Measurements from ENCODE around the gene DPPA3. TPM values are rescaled to one million over a fixed set of nuclear protein-coding genes. Genes with fewer than 3 reads are reported as not detected.
"Not testable (repeated sequence)": the region's sequence is repeated elsewhere in the genome, so short reads cannot be mapped to it uniquely, and the experiment has no call there.

Gene DPPA3
- total RNA-seq, 4 donors from 2014 or later, result not detected

DNA sequence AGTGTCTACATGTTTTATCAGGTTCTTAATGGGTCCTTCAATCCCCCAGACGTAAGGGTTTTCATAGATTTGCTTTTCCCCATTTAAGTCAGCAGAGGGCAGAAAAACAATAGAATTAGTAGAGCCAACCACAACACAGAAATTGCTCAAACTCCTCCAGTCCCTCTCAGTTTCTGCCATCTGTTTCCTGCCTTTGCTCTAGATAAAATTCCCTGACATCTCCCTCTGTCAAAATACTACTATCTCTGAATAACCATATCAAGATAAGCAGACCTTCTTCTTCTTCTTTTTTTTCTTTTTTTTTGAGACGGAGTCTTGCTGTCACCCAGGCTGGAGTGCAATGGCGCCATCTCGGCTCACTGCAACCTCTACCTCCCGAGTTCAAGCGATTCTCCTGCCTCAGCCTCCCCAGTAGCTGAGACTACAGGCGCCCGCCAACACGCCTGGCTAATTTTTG, 33.8 kb upstream of the DPPA3 start:
- H3K4me3 ChIP-seq (replicated peaks in 1 of 3); H3K9me3 ChIP-seq; H3K27ac ChIP-seq; intact Hi-C loops (cut with DNase I); H3K36me3 ChIP-seq; H3K4me1 ChIP-seq; H3K27me3 ChIP-seq; DNase-seq: not testable (repeated sequence)
- TF ChIP-seq, protein P1, sequence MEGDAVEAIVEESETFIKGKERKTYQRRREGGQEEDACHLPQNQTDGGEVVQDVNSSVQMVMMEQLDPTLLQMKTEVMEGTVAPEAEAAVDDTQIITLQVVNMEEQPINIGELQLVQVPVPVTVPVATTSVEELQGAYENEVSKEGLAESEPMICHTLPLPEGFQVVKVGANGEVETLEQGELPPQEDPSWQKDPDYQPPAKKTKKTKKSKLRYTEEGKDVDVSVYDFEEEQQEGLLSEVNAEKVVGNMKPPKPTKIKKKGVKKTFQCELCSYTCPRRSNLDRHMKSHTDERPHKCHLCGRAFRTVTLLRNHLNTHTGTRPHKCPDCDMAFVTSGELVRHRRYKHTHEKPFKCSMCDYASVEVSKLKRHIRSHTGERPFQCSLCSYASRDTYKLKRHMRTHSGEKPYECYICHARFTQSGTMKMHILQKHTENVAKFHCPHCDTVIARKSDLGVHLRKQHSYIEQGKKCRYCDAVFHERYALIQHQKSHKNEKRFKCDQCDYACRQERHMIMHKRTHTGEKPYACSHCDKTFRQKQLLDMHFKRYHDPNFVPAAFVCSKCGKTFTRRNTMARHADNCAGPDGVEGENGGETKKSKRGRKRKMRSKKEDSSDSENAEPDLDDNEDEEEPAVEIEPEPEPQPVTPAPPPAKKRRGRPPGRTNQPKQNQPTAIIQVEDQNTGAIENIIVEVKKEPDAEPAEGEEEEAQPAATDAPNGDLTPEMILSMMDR (IDR thresholded peaks at IDR 0.05), result peak in 2 of 6 experiments; percentile 16 to 24
- WGBS, 2 donors, result 45 to 47% methylated on average over 9 of the region's 9 CpGs

DNA sequence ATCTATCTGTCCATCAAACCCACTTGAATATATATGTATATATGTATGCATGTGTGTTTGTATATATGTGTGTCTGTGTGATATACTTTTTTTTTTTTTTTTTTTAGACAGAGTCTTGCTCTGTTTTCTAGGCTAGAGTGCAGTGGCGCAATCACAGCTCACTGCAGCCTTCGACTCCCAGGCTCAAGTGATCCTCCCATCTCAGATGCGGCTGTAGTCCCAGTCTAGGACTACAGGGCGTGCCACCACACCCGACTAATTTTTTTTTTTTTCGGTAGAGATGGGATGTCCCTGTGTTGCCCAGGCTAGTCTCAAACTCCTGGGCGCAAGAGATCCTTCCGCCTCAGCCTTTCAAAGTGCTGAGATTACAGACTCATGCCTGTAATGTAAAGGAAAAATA, 32.5 kb upstream of the DPPA3 start:
- no peak for TF ChIP-seq POLR2A (IDR thresholded peaks at IDR 0.05)
- TF ChIP-seq, protein P1 (IDR thresholded peaks at IDR 0.05), result no peak
- DNase-seq, result no peak
- H3K4me1 ChIP-seq, result no peaks in the 10 kb centered on the region
- H3K4me3 ChIP-seq (replicated peaks in 1 of 3), result no peak overlapping the region
- no peaks in the 10 kb centered on the region for H3K27me3 ChIP-seq
- no peaks in the 10 kb centered on the region for H3K9me3 ChIP-seq
- WGBS, 2 donors, result 75 to 80% methylated on average over 8 of the region's 8 CpGs
- no peaks in the 10 kb centered on the region for H3K36me3 ChIP-seq
- no peak overlapping the region for H3K27ac ChIP-seq
- intact Hi-C loops (cut with DNase I), result no loop called here

DNA sequence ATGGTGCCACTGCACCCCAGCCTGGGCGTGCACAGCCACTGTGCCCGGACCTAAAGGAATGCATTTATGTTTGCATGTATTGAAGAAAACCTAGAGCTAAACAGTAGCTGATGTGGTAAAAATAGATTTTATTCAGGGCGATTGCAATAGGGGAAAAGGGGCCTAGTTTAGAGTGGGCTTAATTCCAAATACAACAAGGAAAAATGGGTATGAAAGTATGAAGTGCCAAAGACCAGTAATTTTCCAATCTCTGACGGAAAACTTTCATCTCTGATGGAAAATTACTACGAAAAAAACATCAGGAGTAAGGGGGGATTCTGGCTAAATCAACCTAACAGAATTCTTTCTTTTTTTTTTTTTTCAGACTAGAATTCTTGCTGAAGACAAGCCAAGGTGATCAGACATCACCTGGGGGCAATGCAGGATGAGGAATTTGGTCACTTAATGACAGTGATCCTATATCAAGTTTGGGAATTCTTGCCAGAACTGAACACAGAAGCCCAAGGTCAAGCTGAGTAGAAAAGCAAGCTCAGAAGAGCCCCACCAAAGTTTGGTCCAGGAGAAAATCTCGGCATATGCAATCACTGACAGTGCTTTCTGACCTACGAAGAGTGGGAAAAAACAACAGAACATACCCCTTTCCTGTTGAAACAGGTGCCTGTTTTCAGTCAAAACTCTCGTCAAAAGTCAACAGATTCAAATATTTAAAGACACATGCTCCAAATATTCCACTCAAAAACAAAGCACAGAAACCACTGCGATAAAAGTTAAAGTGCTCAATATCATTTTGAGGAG, 31.8 kb upstream of the DPPA3 start:
- intact Hi-C loops (cut with DNase I), result no loop called here
- DNase-seq, result no peak
- no peak overlapping the region for H3K27ac ChIP-seq
- H3K4me1 ChIP-seq, result no peaks in the 10 kb centered on the region
- 51 to 55% methylated on average over 9 of the region's 9 CpGs for WGBS, 2 donors
- no peaks in the 10 kb centered on the region for H3K36me3 ChIP-seq
- no peak for TF ChIP-seq POLR2A (IDR thresholded peaks at IDR 0.05)
- TF ChIP-seq, protein P1 (IDR thresholded peaks at IDR 0.05), result no peak
- H3K9me3 ChIP-seq, result no peaks in the 10 kb centered on the region
- no peak overlapping the region for H3K4me3 ChIP-seq (replicated peaks in 1 of 3)
- no peaks in the 10 kb centered on the region for H3K27me3 ChIP-seq

DNA sequence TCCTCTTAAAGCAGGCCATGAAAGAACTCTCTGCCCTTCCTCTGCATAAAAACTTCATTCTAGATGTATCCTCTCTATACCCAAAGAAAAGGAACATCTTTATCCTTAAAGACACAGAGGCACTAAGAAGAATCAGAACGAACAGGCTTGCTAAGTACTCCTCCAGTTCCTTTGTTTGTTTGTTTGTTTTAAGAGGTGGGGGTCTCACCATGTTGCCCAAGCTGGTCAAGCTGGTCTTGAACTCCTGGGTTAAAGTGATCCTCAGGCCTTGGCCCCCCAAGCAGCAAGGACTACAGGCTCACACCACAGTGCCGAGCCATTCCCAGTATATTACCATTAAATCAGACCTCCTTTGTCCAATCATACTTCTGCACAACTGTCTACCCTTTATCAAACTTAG, 29.7 kb upstream of the DPPA3 start:
- Histone ChIP-seq H3K27me3 (no peaks in the 10 kb centered on the region), H3K9me3 (no peaks in the 10 kb centered on the region), H3K4me1 (no peaks in the 10 kb centered on the region), H3K4me3 (replicated peaks in 1 of 3) (no peak overlapping the region), H3K27ac (no peak overlapping the region), H3K36me3 (no peaks in the 10 kb centered on the region)
- TF ChIP-seq POLR2A (IDR thresholded peaks at IDR 0.05), result no peak
- TF ChIP-seq, protein P1 (IDR thresholded peaks at IDR 0.05), result no peak
- no peak for DNase-seq
- intact Hi-C loops (cut with DNase I), result no loop called here
- 64 to 67% methylated on average over 2 of the region's 2 CpGs for WGBS, 2 donors

DNA sequence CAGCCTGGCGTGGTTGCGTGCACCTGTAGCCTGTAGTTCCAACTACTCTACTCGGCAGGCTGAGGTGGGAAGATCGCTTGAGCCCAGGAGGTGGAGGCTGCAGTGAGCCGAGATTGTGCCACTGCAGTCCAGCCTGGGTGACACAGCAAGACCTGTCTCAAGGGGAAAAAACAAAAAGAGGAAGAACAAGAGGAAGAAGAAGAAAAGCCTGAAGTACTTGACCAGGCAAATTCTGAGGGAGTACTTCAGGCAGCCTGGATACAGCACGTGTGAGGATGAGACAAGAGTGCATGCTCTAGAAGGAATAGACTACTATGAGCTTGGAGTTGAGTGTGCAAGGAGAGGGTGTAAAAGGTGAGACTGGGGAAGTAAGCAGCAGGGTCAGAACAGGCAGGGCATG, 17.4 kb upstream of the DPPA3 start:
- 73 to 75% methylated on average over 6 of the region's 6 CpGs for WGBS, 2 donors
- H3K9me3 ChIP-seq, result no peaks in the 10 kb centered on the region
- intact Hi-C loops (cut with DNase I), result no loop called here
- H3K4me3 ChIP-seq (replicated peaks in 1 of 3), result no peak overlapping the region
- no peaks in the 10 kb centered on the region for H3K27me3 ChIP-seq
- DNase-seq, result no peak
- TF ChIP-seq, protein P1 (IDR thresholded peaks at IDR 0.05), result no peak
- no peak for TF ChIP-seq POLR2A (IDR thresholded peaks at IDR 0.05)
- peaks cover 0 to 3% of the 10 kb centered on the region in 2 donors for H3K4me1 ChIP-seq
- no peak overlapping the region for H3K27ac ChIP-seq
- H3K36me3 ChIP-seq, result no peaks in the 10 kb centered on the region

All from thyroid gland (tissue), 4 donors.